ENCODE data around the gene RAE1. TPM values are rescaled to one million over a fixed set of nuclear protein-coding genes. Genes with fewer than 3 reads are reported as not detected.

Gene RAE1
- total and polyA plus RNA-seq, 2 of the 4 experiments (the other 2 are of a cell fraction): 32.8 to 80.5 TPM

DNA sequence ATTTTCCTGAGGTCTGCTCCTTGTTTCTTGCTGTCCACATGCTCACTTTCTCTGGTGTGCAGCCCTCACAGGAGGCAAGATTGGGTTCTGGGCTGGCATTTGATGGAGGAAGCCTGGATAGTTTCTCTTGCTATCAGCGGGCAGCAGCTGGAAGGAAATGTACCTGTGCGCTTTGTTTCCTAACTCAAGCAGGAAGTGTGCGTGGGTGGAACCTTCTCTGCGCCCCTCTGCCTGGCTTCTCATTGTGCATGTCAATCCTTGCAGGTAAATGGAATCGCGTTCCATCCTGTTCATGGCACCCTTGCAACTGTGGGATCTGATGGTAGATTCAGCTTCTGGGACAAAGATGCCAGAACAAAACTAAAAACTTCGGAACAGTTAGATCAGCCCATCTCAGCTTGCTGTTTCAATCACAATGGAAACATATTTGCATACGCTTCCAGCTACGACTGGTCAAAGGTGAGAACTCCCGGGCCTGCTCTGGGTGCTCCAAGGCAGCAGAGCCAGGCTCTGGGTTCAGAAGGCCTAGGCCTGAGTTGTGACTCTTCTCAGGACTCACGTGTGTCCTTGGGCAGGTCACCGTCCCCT is 23.4 kb downstream of the RAE1 start:
- dilution Hi-C loops (cut with HindIII; ENCODE audit: low sequenced_read_pairs, unreplicated experiment) (no loop called here), in situ Hi-C loops (cut with MboI; ENCODE audit: low sequenced_read_pairs) (loop anchor here (25.0 kb wide), 1 partner anchor 987 kb away; the partner anchor contains the start of genes AURKA and CSTF1), intact Hi-C loops (cut with micrococcal nuclease) (no loop called here)
- H3K4me3 ChIP-seq (ENCODE audit: insufficient read depth, low read depth, low read length): no peak overlapping the region
- H3K4ac ChIP-seq (ENCODE audit: low read depth, low read length): no peak overlapping the region
- ChIA-PET CTCF (no interaction called here), POLR2A (ENCODE audit: unreplicated experiment) (no interaction called here)
- WGBS, 2 experiments (ENCODE audit: extremely low coverage in 2 of 2, insufficient read length in 1 of 2): no CpG with 5 or more reads among the region's 12 CpGs
- no peaks in the 10 kb centered on the region for H4K20me1 ChIP-seq (ENCODE audit: insufficient read depth, low read length)
- no peak overlapping the region for H4K5ac ChIP-seq (ENCODE audit: low read depth, low read length)
- H4K8ac ChIP-seq (ENCODE audit: low read depth in 2 of 2, low read length in 2 of 2): no peak overlapping the region
- no peak overlapping the region for H3K27ac ChIP-seq (ENCODE audit: insufficient read depth, low read length)
- no peaks in the 10 kb centered on the region for H3K9me1 ChIP-seq (ENCODE audit: insufficient read depth, low read length)
- no peak overlapping the region for H3K9ac ChIP-seq (ENCODE audit: low read depth, low read length)
- H2BK20ac ChIP-seq (ENCODE audit: low read depth, low read length): no peak overlapping the region
- H2BK120ac ChIP-seq (ENCODE audit: low read depth, low read length): no peak overlapping the region
- ATAC-seq (ENCODE audit: low read depth) (no peak), DNase-seq (no peak)
- H3K4me1 ChIP-seq (ENCODE audit: control insufficient read depth, insufficient read depth, low read length): no peaks in the 10 kb centered on the region
- no peak overlapping the region for H2AK5ac ChIP-seq (ENCODE audit: low read depth, low read length)
- H3K14ac ChIP-seq (replicated peaks; ENCODE audit: low read depth, low read length): no peak overlapping the region
- BruUV-seq (replicated peaks): no TSS peak
- H4K91ac ChIP-seq (ENCODE audit: insufficient read depth, low read depth, low read length): no peak overlapping the region
- no peaks in the 10 kb centered on the region for H3K27me3 ChIP-seq (ENCODE audit: control insufficient read depth, insufficient read depth, low read length)
- H2AK9ac ChIP-seq (replicated peaks; ENCODE audit: low read depth, low read length, poor library complexity): no peak overlapping the region
- no peak overlapping the region for H3K56ac ChIP-seq (ENCODE audit: extremely low read depth, insufficient read depth, low read length)
- H3K23ac ChIP-seq (ENCODE audit: low read depth, low read length): no peak overlapping the region
- H2BK5ac ChIP-seq (ENCODE audit: low read depth, low read length, poor library complexity, severe bottlenecking): no peak overlapping the region
- no peaks in the 10 kb centered on the region for H3K9me3 ChIP-seq (ENCODE audit: control insufficient read depth, insufficient read depth, low read length)
- H3K36me3 ChIP-seq (ENCODE audit: control insufficient read depth, insufficient read depth, low read length): peaks cover 72% of the 10 kb centered on the region
- no peaks in the 10 kb centered on the region; a peak in 1 of 4 replicates for H3K79me1 ChIP-seq (ENCODE audit: low read depth in 1 of 2, low read length in 2 of 2)
- H3K4me2 ChIP-seq (ENCODE audit: low read depth, low read length): no peak overlapping the region
- no peak overlapping the region for H3K18ac ChIP-seq (ENCODE audit: low read depth, low read length)
- H2AFZ ChIP-seq (replicated peaks; ENCODE audit: low read length, poor library complexity): no peak overlapping the region
- TF ChIP-seq RAD21 (IDR thresholded peaks at IDR 0.05; ENCODE audit: low read length) (no peak), MAFK (IDR thresholded peaks at IDR 0.05; ENCODE audit: low read depth, low read length) (no peak), NFE2L2 (IDR thresholded peaks at IDR 0.05; ENCODE audit: low read depth, low read length) (no peak), CEBPB (IDR thresholded peaks at IDR 0.05; ENCODE audit: low read depth, low read length) (no peak), MXI1 (IDR thresholded peaks at IDR 0.05; ENCODE audit: borderline replicate concordance, low read depth, low read length) (no peak), RFX5 (IDR thresholded peaks at IDR 0.05; ENCODE audit: low read depth, low read length) (no peak), POLR2A (IDR thresholded peaks at IDR 0.05; ENCODE audit: low read depth, low read length) (no peak), MAZ (IDR thresholded peaks at IDR 0.05; ENCODE audit: borderline replicate concordance, low read depth, low read length) (no peak), BHLHE40 (IDR thresholded peaks at IDR 0.05; ENCODE audit: low read depth, low read length) (no peak), CTCF (conservative IDR thresholded peaks at IDR 0.05; ENCODE audit: low read depth, low read length) (no peak), SMC3 (IDR thresholded peaks at IDR 0.05; ENCODE audit: low read depth, low read length) (no peak), FOS (IDR thresholded peaks at IDR 0.05; ENCODE audit: low read depth, low read length) (no peak), RCOR1 (IDR thresholded peaks at IDR 0.05; ENCODE audit: insufficient replicate concordance, low read length) (no peak)
- TF ChIP-seq, protein P1, sequence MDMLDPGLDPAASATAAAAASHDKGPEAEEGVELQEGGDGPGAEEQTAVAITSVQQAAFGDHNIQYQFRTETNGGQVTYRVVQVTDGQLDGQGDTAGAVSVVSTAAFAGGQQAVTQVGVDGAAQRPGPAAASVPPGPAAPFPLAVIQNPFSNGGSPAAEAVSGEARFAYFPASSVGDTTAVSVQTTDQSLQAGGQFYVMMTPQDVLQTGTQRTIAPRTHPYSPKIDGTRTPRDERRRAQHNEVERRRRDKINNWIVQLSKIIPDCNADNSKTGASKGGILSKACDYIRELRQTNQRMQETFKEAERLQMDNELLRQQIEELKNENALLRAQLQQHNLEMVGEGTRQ (IDR thresholded peaks at IDR 0.05; ENCODE audit: low read depth, low read length): no peak
- H2BK15ac ChIP-seq (ENCODE audit: low read depth, low read length): no peak overlapping the region

Data from IMR-90 (cell line).